ENCODE results near the gene GFRA1.

DNA sequence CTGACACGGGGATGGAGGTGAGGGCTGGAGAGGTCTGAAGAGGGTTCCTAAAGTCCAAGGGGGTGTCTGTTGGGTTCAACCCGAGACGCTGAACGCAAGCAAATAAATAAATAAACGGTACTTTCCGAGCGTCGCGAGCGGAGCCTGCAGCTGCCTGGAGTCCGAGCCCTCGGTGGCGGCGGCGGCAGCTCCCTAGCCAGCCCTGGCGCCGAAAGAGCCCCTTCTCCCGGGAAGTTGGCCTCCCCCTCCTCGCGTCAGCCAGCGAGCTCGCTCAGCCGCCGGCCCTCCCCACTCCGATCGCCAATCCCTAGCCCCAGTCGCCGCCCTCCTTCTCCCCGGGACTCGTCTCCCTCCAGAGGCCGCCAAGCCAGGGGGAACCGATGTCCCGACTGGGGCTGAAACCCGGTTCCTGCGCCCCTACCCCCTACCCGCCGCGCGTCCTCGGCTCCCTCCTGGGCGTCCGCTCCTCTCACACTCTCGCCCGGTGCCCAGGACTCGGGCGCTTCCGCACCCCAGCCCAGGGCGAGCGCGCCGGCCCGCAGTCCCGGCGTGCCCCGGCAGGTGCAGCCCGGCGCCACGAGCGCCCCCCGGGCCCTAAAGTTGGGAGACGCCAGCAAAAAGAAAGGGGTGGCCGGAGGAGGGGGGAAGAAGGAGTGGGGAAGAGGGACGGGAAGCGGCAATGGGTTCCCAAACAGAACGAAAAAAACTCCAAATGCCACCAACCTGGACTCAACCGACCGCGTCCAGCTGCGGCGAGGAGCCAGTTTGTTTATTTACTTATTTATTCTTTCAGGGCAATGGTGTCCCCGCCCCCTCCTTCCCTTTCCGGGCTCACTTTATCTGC is at the start of gene GFRA1:
- TF ChIP-seq POLR2AphosphoS5 (IDR thresholded peaks at IDR 0.05) (peak in 1 of 4 donors; percentile 23), POLR2A (IDR thresholded peaks at IDR 0.05) (no peak), EP300 (IDR thresholded peaks at IDR 0.05) (no peak)
- TF ChIP-seq, protein P1, sequence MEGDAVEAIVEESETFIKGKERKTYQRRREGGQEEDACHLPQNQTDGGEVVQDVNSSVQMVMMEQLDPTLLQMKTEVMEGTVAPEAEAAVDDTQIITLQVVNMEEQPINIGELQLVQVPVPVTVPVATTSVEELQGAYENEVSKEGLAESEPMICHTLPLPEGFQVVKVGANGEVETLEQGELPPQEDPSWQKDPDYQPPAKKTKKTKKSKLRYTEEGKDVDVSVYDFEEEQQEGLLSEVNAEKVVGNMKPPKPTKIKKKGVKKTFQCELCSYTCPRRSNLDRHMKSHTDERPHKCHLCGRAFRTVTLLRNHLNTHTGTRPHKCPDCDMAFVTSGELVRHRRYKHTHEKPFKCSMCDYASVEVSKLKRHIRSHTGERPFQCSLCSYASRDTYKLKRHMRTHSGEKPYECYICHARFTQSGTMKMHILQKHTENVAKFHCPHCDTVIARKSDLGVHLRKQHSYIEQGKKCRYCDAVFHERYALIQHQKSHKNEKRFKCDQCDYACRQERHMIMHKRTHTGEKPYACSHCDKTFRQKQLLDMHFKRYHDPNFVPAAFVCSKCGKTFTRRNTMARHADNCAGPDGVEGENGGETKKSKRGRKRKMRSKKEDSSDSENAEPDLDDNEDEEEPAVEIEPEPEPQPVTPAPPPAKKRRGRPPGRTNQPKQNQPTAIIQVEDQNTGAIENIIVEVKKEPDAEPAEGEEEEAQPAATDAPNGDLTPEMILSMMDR (IDR thresholded peaks at IDR 0.05), result peak in 1 of 4 experiments; percentile 17
